Lung (tissue), 12 donors: ENCODE results near the gene DYNLT3. TPM values are rescaled to one million over a fixed set of nuclear protein-coding genes. Genes with fewer than 3 reads are reported as not detected.
A peak's percentile ranks its signal among the peaks of the same experiment; 100 is the strongest.

Source experiments
- ATAC-seq: fragments of 200-7000 bp; cut with Tn5 transposase; one replicate; pipeline ENCODE4 v1.9.1; 2020; ENCODE audit warnings: moderate number of reproducible peaks; ENCODE audit not compliant: insufficient read depth, low FRiP score
- DNase-seq, 3 donors: peaks; one replicate each; pipeline ENCODE4 v3.0.0-alpha.2; 2013 to 2017
- H3K27ac ChIP-seq, 2 donors: one replicate each; pipeline ENCODE4 v1.5.1; 2013; ENCODE audit warnings: mild to moderate bottlenecking in 2 of 2, moderate library complexity in 2 of 2, control low read depth in 1 of 2, inconsistent platforms in 1 of 2, low read depth in 1 of 2, low read length in 1 of 2
- H3K27me3 ChIP-seq, 3 donors: one replicate each; pipeline ENCODE4 v1.5.1; 2013; ENCODE audit warnings: low read length in 2 of 3; ENCODE audit not compliant: control insufficient read depth in 3 of 3, insufficient read depth in 3 of 3
- H3K36me3 ChIP-seq, 4 donors: one replicate each; pipeline ENCODE4 v1.5.1; 2013; ENCODE audit warnings: low read length in 4 of 4, mild to moderate bottlenecking in 1 of 4, moderate library complexity in 1 of 4; ENCODE audit not compliant: control insufficient read depth in 4 of 4, insufficient read depth in 4 of 4
- H3K4me1 ChIP-seq, 5 donors: one replicate each; pipeline ENCODE4 v1.5.1; 2013; ENCODE audit warnings: low read length in 5 of 5, mild to moderate bottlenecking in 2 of 5, moderate library complexity in 1 of 5; ENCODE audit not compliant: control insufficient read depth in 5 of 5, insufficient read depth in 5 of 5
- H3K4me3 ChIP-seq: one replicate; pipeline ENCODE4 v1.5.1; 2013; ENCODE audit warnings: mild to moderate bottlenecking, control low read depth, moderate library complexity
- H3K9ac ChIP-seq, 2 donors: one replicate each; pipeline ENCODE4 v1.5.1; 2013; ENCODE audit warnings: low read length in 2 of 2, control low read depth in 1 of 2; ENCODE audit not compliant: insufficient read depth in 1 of 2
- H3K9me3 ChIP-seq, 4 donors: one replicate each; pipeline ENCODE4 v1.5.1; 2013; ENCODE audit warnings: low read length in 3 of 4, mild to moderate bottlenecking in 1 of 4, moderate library complexity in 1 of 4; ENCODE audit not compliant: control insufficient read depth in 4 of 4, insufficient read depth in 3 of 4
- WGBS, 2 donors: extraction: QIAGEN DNeasy Blood & Tissue Kit; methylation state at CpG; one replicate each; pipeline ENCODE4 v1.1.7; 2013; 5-methylcytosine and 5-hydroxymethylcytosine counted together
- polyA plus RNA-seq, 2 donors: library from polyadenylated mRNA; stranded (reverse); fragments of 200-250 nt; gene quantifications; one replicate each; pipeline ENCODE4 v1.2.1, GENCODE V29; 2013
- total RNA-seq, 2 donors: library from RNA; depleted of rRNA in 1 of 2; stranded (reverse); fragments of >200 nt in 1 of 2; gene quantifications; one replicate each; pipeline ENCODE4 v1.2.1, GENCODE V29; 2014 to 2021
- TF ChIP-seq, protein P1 (sequence below): IDR thresholded peaks from 2 replicates; pipeline ENCODE4 v1.5.1; 2012; ENCODE audit warnings: mild to moderate bottlenecking; ENCODE audit errors: control extremely low read depth, extremely low read depth
- donor health status: control.
- donor health status: control.
- donor health status: Bipolar disorder and iron deficiency.
- donor health status: healthy.
- donor health status: DM: yes; HTN: yes; CAD: no.

DYNLT3 gene
- total and polyA plus RNA-seq, 4 donors: 16.5 to 33.1 (median 18.6) TPM

DNA sequence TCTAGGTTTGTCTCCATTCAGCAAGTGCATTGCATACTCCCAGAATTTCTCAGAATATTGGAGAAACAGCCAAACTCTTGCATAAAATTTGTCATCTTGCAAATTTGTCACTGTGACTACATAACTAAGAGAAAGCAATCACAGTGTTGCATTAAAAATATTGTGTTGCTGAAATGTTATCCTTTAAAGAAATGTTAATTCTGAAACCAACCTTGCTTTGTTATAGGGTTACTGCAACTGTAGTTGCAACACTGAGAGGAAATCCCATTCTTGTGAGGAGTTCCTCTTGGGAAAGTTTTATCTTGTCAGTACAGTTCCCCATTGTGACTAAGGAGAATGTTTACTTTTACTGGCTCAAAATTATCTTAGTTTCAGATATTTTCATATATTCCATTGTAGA is 46.7 kb downstream of the DYNLT3 start:
- TF ChIP-seq, protein P1, sequence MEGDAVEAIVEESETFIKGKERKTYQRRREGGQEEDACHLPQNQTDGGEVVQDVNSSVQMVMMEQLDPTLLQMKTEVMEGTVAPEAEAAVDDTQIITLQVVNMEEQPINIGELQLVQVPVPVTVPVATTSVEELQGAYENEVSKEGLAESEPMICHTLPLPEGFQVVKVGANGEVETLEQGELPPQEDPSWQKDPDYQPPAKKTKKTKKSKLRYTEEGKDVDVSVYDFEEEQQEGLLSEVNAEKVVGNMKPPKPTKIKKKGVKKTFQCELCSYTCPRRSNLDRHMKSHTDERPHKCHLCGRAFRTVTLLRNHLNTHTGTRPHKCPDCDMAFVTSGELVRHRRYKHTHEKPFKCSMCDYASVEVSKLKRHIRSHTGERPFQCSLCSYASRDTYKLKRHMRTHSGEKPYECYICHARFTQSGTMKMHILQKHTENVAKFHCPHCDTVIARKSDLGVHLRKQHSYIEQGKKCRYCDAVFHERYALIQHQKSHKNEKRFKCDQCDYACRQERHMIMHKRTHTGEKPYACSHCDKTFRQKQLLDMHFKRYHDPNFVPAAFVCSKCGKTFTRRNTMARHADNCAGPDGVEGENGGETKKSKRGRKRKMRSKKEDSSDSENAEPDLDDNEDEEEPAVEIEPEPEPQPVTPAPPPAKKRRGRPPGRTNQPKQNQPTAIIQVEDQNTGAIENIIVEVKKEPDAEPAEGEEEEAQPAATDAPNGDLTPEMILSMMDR: no peak
- H3K4me1 ChIP-seq: no peaks in the 10 kb centered on the region
- H3K9ac ChIP-seq: no peak overlapping the region
- peaks cover 0 to 22% (median 21%) of the 10 kb centered on the region in 3 donors for H3K27me3 ChIP-seq
- no peak for DNase-seq
- no peak overlapping the region for H3K27ac ChIP-seq
- H3K36me3 ChIP-seq: no peaks in the 10 kb centered on the region
- H3K4me3 ChIP-seq: no peak overlapping the region
- no peak for ATAC-seq
- H3K9me3 ChIP-seq: no peaks in the 10 kb centered on the region

- Histone ChIP-seq H3K9me3 (peaks cover 0 to 2% (median 0%) of the 10 kb centered on the region in 4 donors), H3K36me3 (no peaks in the 10 kb centered on the region), H3K4me3 (no peak overlapping the region), H3K27me3 (peaks cover 0 to 23% (median 20%) of the 10 kb centered on the region in 3 donors), H3K27ac (no peak overlapping the region), H3K9ac (no peak overlapping the region), H3K4me1 (no peaks in the 10 kb centered on the region)
- WGBS, 2 donors: 64 to 70% methylated on average over 2 of the region's 2 CpGs
- TF ChIP-seq, protein P1: no peak
- ATAC-seq: no peak
- DNase-seq: no peak
These were observed 47.4 kb downstream of the DYNLT3 start for GRCh38 chrX:37799936-37800335.

- ATAC-seq: peak; percentile 70
- H3K4me3 ChIP-seq: no peak overlapping the region
- peak in 1 of 3 donors; percentile 5 for DNase-seq
- no peak overlapping the region for H3K9ac ChIP-seq
- no peaks in the 10 kb centered on the region for H3K4me1 ChIP-seq
- TF ChIP-seq, protein P1: no peak
- peaks cover 0 to 2% (median 0%) of the 10 kb centered on the region in 4 donors for H3K9me3 ChIP-seq
- no peaks in the 10 kb centered on the region for H3K36me3 ChIP-seq
- H3K27me3 ChIP-seq: peaks cover 0 to 23% (median 12%) of the 10 kb centered on the region in 3 donors
- no peak overlapping the region for H3K27ac ChIP-seq
These were observed 50.6 kb downstream of the DYNLT3 start for GRCh38 chrX:37796805-37797204.

GRCh38 chrX:37796310-37796709 is 51.1 kb downstream of the DYNLT3 start:
- Histone ChIP-seq H3K36me3 (no peaks in the 10 kb centered on the region), H3K4me3 (no peak overlapping the region), H3K27me3 (peaks cover 0 to 27% (median 12%) of the 10 kb centered on the region in 3 donors), H3K27ac (no peak overlapping the region), H3K9me3 (peaks cover 0 to 2% (median 0%) of the 10 kb centered on the region in 4 donors), H3K9ac (no peak overlapping the region), H3K4me1 (no peaks in the 10 kb centered on the region)
- DNase-seq: no peak
- no peak for ATAC-seq
- TF ChIP-seq, protein P1: no peak
